Endodermal cell (in vitro differentiated cells): ENCODE measurements around the gene C22orf23. TPM values are rescaled to one million over a fixed set of nuclear protein-coding genes. Genes with fewer than 3 reads are reported as not detected.

Source experiments
- DNase-seq: peaks from one replicate; pipeline ENCODE4 v3.0.0-alpha.2; 2017
- H3K27ac ChIP-seq: 2 replicates; pipeline ENCODE4 v1.5.1; 2013; ENCODE audit warnings: mild to moderate bottlenecking, low read depth, low read length, moderate library complexity
- H3K27me3 ChIP-seq: 2 replicates; pipeline ENCODE4 v1.6.1; 2013; ENCODE audit warnings: mild to moderate bottlenecking, low read length, moderate library complexity; ENCODE audit not compliant: insufficient read depth, control insufficient read depth, poor library complexity, severe bottlenecking
- H3K36me3 ChIP-seq: 2 replicates; pipeline ENCODE4 v1.7.0; 2013; ENCODE audit warnings: mild to moderate bottlenecking, low read length, moderate library complexity; ENCODE audit not compliant: control insufficient read depth, insufficient read depth
- H3K4me1 ChIP-seq: one replicate; pipeline ENCODE4 v1.7.0; 2013; ENCODE audit warnings: low read length; ENCODE audit not compliant: control insufficient read depth, insufficient read depth
- H3K4me3 ChIP-seq: 2 replicates; pipeline ENCODE4 v1.5.1; 2013; ENCODE audit warnings: mild to moderate bottlenecking, low read length, moderate library complexity
- H3K9ac ChIP-seq: 2 replicates; pipeline ENCODE4 v1.6.1; 2013; ENCODE audit warnings: mild to moderate bottlenecking, low read length, moderate library complexity; ENCODE audit not compliant: poor library complexity, severe bottlenecking; ENCODE audit errors: extremely low read depth
- H3K9me3 ChIP-seq: 2 replicates; pipeline ENCODE4 v1.6.1; 2013; ENCODE audit warnings: mild to moderate bottlenecking, low read length, moderate library complexity; ENCODE audit not compliant: control insufficient read depth
- H3K27ac Mint-ChIP-seq: 2 replicates; pipeline ENCODE4 v1.8.0; 2020; ENCODE audit warnings: mixed read lengths
- H3K27me3 Mint-ChIP-seq: 2 replicates; pipeline ENCODE4 v1.8.0; 2021; ENCODE audit warnings: mild to moderate bottlenecking, mixed read lengths; ENCODE audit not compliant: insufficient read depth
- H3K36me3 Mint-ChIP-seq: 2 replicates; pipeline ENCODE4 v1.8.0; 2020; ENCODE audit warnings: low read depth, mixed read lengths
- H3K4me1 Mint-ChIP-seq: 2 replicates; pipeline ENCODE4 v1.8.0; 2020; ENCODE audit warnings: mixed read lengths
- H3K4me3 Mint-ChIP-seq: 2 replicates; pipeline ENCODE4 v1.8.0; 2020; ENCODE audit warnings: mild to moderate bottlenecking, moderate library complexity, mixed read lengths
- H3K9me3 Mint-ChIP-seq: 2 replicates; pipeline ENCODE4 v1.8.0; 2020; ENCODE audit warnings: mild to moderate bottlenecking, mixed read lengths
- CTCF ChIP-seq: fragments of 200-600 bp; sonication (generic); conservative IDR thresholded peaks from 2 replicates; pipeline ENCODE4 v1.5.0; 2021; ENCODE audit warnings: antibody characterized with exemption, mild to moderate bottlenecking
- WGBS, 2 experiments: methylation state at CpG; one replicate each; pipeline versions ENCODE4 v1.1.5 to v1.1.7; 2013; ENCODE audit warnings: missing lambda C conversion rate in 2 of 2, mixed read lengths in 1 of 2; ENCODE audit not compliant: insufficient coverage in 1 of 2, insufficient read length in 1 of 2; 5-methylcytosine and 5-hydroxymethylcytosine counted together
- total RNA-seq, 2 donors: library from RNA; stranded (reverse); fragmentation: NEBNext Ultra II Directional in 1 of 2; extraction: Animal tissue kit (Norgen Biotek cat#: 25700) in 1 of 2; gene quantifications; 2 replicates in 1 of 2; 3 replicates in 1 of 2; pipeline ENCODE4 v1.2.1, GENCODE V29; 2021

Gene C22orf23
- total RNA-seq, 2 donors from 2014 or later: 0.29 to 0.44 TPM

DNA sequence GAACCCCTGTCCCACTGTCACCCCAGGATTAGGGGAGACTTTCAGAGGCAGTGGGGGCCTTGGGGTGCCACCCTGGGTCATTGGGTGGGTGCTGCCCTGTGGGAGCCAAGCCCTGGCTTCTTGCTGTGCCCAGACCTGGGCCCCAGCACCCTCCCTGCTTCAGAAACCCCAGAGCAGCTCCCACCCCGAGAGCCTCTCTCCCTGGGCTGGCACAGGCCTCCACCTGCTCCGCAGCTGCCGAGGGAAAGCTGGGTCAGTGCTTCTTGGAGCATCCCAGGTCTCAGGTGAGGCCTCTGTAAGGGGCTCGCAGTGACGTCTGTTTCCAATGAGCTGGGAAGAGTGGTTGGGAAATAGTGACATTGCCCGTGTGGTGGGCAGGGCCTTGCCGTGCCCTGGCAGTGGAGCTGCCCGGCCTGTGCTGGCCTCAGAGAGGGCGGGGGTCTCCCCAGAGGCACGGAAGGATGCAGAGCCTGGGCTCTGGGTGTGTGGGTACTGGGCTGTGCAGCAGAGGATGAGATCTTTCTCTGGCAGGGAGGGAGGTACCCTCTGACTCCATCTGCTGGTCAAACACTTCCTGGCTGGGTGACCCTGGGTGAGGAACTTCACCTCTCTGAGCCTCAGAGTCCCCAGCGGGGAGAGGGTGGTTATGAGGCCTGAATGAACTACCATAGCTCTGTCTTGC lies 23.0 kb downstream of the C22orf23 start:
- Histone ChIP-seq H3K4me1 (no peaks in the 10 kb centered on the region), H3K9me3 (no peaks in the 10 kb centered on the region), H3K9ac (no peak overlapping the region), H3K4me3 (no peak overlapping the region), H3K36me3 (peaks cover 38% of the 10 kb centered on the region), H3K27me3 (peaks cover 47% of the 10 kb centered on the region), H3K27ac (no peak overlapping the region)
- DNase-seq: peak; percentile 79
- peaks cover 49% of the 10 kb centered on the region for H3K36me3 Mint-ChIP-seq
- WGBS, 2 experiments: 92% methylated on average over 8 to 11 of the region's 11 CpGs
- H3K4me1 Mint-ChIP-seq: peaks cover 5% of the 10 kb centered on the region
- peak; percentile 68 for TF ChIP-seq CTCF
- no peaks in the 10 kb centered on the region for H3K9me3 Mint-ChIP-seq
- H3K4me3 Mint-ChIP-seq: no peak overlapping the region
- H3K27ac Mint-ChIP-seq: no peak overlapping the region
- H3K27me3 Mint-ChIP-seq: peaks cover 30% of the 10 kb centered on the region

DNA sequence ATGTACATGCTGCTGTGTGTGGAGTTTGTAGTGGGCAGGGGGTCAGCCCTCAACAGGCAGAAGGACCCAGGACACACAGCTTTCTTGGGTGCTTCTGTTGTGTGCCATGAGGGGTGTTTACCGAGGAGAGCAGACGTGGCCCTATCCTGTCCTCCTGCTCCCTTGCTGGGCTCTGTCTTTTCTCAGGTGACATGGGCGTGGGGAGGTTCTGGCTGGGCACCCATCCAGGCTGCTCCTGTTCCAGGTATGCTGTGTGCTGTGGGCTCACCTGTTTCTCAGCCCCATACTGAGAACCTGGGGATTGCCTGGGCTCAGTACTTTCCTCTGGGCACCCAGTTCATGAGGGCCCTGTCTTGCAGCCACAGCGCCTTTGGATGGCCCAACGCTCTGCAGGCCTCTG lies 24.0 kb downstream of the C22orf23 start:
- Histone ChIP-seq H3K4me3 (no peak overlapping the region), H3K9ac (no peak overlapping the region), H3K9me3 (no peaks in the 10 kb centered on the region), H3K36me3 (peaks cover 38% of the 10 kb centered on the region), H3K27me3 (peaks cover 47% of the 10 kb centered on the region), H3K4me1 (no peaks in the 10 kb centered on the region), H3K27ac (no peak overlapping the region)
- Mint-ChIP-seq H3K27ac (no peak overlapping the region), H3K27me3 (peaks cover 30% of the 10 kb centered on the region), H3K36me3 (peaks cover 51% of the 10 kb centered on the region), H3K9me3 (no peaks in the 10 kb centered on the region), H3K4me3 (no peak overlapping the region), H3K4me1 (peaks cover 5% of the 10 kb centered on the region)
- no peak for DNase-seq
- no peak for TF ChIP-seq CTCF
- WGBS, 2 experiments: 94 to 100% methylated on average over 3 to 5 of the region's 5 CpGs

- H3K4me3 Mint-ChIP-seq: no peak overlapping the region
- no peak overlapping the region for H3K27ac Mint-ChIP-seq
- peaks cover 39% of the 10 kb centered on the region for H3K27me3 ChIP-seq
- H3K4me1 Mint-ChIP-seq: peaks cover 3% of the 10 kb centered on the region
- WGBS, 2 experiments: 89 to 97% methylated on average over 5 of the region's 5 CpGs
- no peaks in the 10 kb centered on the region for H3K9me3 ChIP-seq
- no peak for TF ChIP-seq CTCF
- DNase-seq: no peak
- peaks cover 19% of the 10 kb centered on the region for H3K27me3 Mint-ChIP-seq
- H3K4me1 ChIP-seq: no peaks in the 10 kb centered on the region
- no peaks in the 10 kb centered on the region for H3K9me3 Mint-ChIP-seq
- peaks cover 43% of the 10 kb centered on the region for H3K36me3 Mint-ChIP-seq
- H3K9ac ChIP-seq: no peak overlapping the region
- H3K4me3 ChIP-seq: no peak overlapping the region
- no peak overlapping the region for H3K27ac ChIP-seq
- H3K36me3 ChIP-seq: peaks cover 27% of the 10 kb centered on the region
These were observed 25.8 kb downstream of the C22orf23 start for GRCh38 chr22:37927637-37927936.
